Progenitor cell of endocrine pancreas (in vitro differentiated cells): ENCODE measurements around the gene AKR1C4. TPM values are rescaled to one million over a fixed set of nuclear protein-coding genes. Genes with fewer than 3 reads are reported as not detected.

ENCODE experiments used
- DNase-seq: peaks from one replicate; pipeline ENCODE4 v3.0.0; 2021; ENCODE audit warnings: low spot score; ENCODE audit not compliant: unreplicated experiment
- H3K27ac Mint-ChIP-seq: 2 replicates; pipeline ENCODE4 v1.8.0; 2021; ENCODE audit warnings: mild to moderate bottlenecking, moderate library complexity, mixed read lengths
- H3K27me3 Mint-ChIP-seq: 2 replicates; pipeline ENCODE4 v1.8.0; 2021; ENCODE audit warnings: mixed read lengths
- H3K36me3 Mint-ChIP-seq: 2 replicates; pipeline ENCODE4 v1.8.0; 2022; ENCODE audit warnings: mixed read lengths; ENCODE audit not compliant: insufficient read depth
- H3K4me1 Mint-ChIP-seq: 2 replicates; pipeline ENCODE4 v1.8.0; 2021; ENCODE audit warnings: low read depth, mixed read lengths
- H3K4me3 Mint-ChIP-seq: 2 replicates; pipeline ENCODE4 v1.8.0; 2021; ENCODE audit warnings: low read depth, mild to moderate bottlenecking, moderate library complexity, mixed read lengths
- H3K9me3 Mint-ChIP-seq: 2 replicates; pipeline ENCODE4 v1.8.0; 2021; ENCODE audit warnings: low read depth, mixed read lengths
- CTCF ChIP-seq: fragments of 200-600 bp; sonication (generic); IDR thresholded peaks from one replicate; pipeline ENCODE4 v1.5.0; 2021; ENCODE audit warnings: antibody characterized with exemption, mild to moderate bottlenecking; ENCODE audit not compliant: unreplicated experiment
- total RNA-seq: library from RNA; stranded (reverse); gene quantifications from 2 replicates; pipeline ENCODE4 v1.2.1, GENCODE V29; 2021

AKR1C4 gene
- total RNA-seq, 1 donor from 2014 or later: 0.48 TPM

GRCh38 chr10:5188358-5188757 lies 8.3 kb upstream of the AKR1C4 start:
- Mint-ChIP-seq H3K36me3 (peaks cover 2% of the 10 kb centered on the region), H3K4me3 (no peak overlapping the region), H3K27me3 (no peaks in the 10 kb centered on the region), H3K9me3 (peaks cover 13% of the 10 kb centered on the region), H3K4me1 (peaks cover 3% of the 10 kb centered on the region), H3K27ac (no peak overlapping the region)
- no peak for TF ChIP-seq CTCF
- no peak for DNase-seq

GRCh38 chr10:5194431-5194830 lies 2.2 kb upstream of the AKR1C4 start:
- no peak overlapping the region for H3K4me3 Mint-ChIP-seq
- H3K4me1 Mint-ChIP-seq: peaks cover 5% of the 10 kb centered on the region
- H3K36me3 Mint-ChIP-seq: no peaks in the 10 kb centered on the region
- H3K27me3 Mint-ChIP-seq: no peaks in the 10 kb centered on the region
- no peak for TF ChIP-seq CTCF
- DNase-seq: no peak
- no peak overlapping the region for H3K27ac Mint-ChIP-seq
- H3K9me3 Mint-ChIP-seq: peaks cover 12% of the 10 kb centered on the region

GRCh38 chr10:5195727-5196374 lies 786 bp upstream of the AKR1C4 start:
- no peaks in the 10 kb centered on the region for H3K36me3 Mint-ChIP-seq
- H3K4me3 Mint-ChIP-seq: no peak overlapping the region
- no peaks in the 10 kb centered on the region for H3K27me3 Mint-ChIP-seq
- H3K4me1 Mint-ChIP-seq: peaks cover 5% of the 10 kb centered on the region
- no peak for DNase-seq
- H3K9me3 Mint-ChIP-seq: peaks cover 9% of the 10 kb centered on the region
- H3K27ac Mint-ChIP-seq: no peak overlapping the region
- no peak for TF ChIP-seq CTCF

- H3K27me3 Mint-ChIP-seq: no peaks in the 10 kb centered on the region
- no peak overlapping the region for H3K27ac Mint-ChIP-seq
- DNase-seq: no peak
- H3K36me3 Mint-ChIP-seq: peaks cover 1% of the 10 kb centered on the region
- peaks cover 5% of the 10 kb centered on the region for H3K4me1 Mint-ChIP-seq
- peaks cover 18% of the 10 kb centered on the region for H3K9me3 Mint-ChIP-seq
- no peak for TF ChIP-seq CTCF
- no peak overlapping the region for H3K4me3 Mint-ChIP-seq
These were observed 1.7 kb downstream of the AKR1C4 start for GRCh38 chr10:5198386-5198785.

- no peaks in the 10 kb centered on the region for H3K27me3 Mint-ChIP-seq
- H3K4me3 Mint-ChIP-seq: no peak overlapping the region
- peaks cover 5% of the 10 kb centered on the region for H3K4me1 Mint-ChIP-seq
- no peak overlapping the region for H3K27ac Mint-ChIP-seq
- peaks cover 18% of the 10 kb centered on the region for H3K9me3 Mint-ChIP-seq
- no peak for DNase-seq
- no peak for TF ChIP-seq CTCF
- H3K36me3 Mint-ChIP-seq: peaks cover 1% of the 10 kb centered on the region
These were observed 2.8 kb downstream of the AKR1C4 start for GRCh38 chr10:5199398-5199797.
